NCI-H146 treated with DMSO at 0.1 percent for 48 hours (cell line): ENCODE measurements around the gene IGFBP1.
"Not testable (repeated sequence)": the region's sequence is repeated elsewhere in the genome, so short reads cannot be mapped to it uniquely, and the experiment has no call there.

Experiments used
- DNase-seq: peaks from one replicate; lab custom pipeline; 2025; ENCODE audit not compliant: unreplicated experiment; lab: John Stamatoyannopoulos, UW

Gene IGFBP1

GRCh38 chr7:45888185-45888992 is at the start of gene IGFBP1:
Gene IGFBP1 (plus strand): TSS chr7:45888488. CDS start chr7:45888653, 165 bp downstream.
- peak; percentile 31 for DNase-seq

GRCh38 chr7:45838852-45839251 is 49.4 kb upstream of the IGFBP1 start:
- DNase-seq, result not testable (repeated sequence)

- peak; percentile 33 for DNase-seq
Measured at GRCh38 chr7:45841926-45842717, 46.2 kb upstream of the IGFBP1 start.

DNA sequence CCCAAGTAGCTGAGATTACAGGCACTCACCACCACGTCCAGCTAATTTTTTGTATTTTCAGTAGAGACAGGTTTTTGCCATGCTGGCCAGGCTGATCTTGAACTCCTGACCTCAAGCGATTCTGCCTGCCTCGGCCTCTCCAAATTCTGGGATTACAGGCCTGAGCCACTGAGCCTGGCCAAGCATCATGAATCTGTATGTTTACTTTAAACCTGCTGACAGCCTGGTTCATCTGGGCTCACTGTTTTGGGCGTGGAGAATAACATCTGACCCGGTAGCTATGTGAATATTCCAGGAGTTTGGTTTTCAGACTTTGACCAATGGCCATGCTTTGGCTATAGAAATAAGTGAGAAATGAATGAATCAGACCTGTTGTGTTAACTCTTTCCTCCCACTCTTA is 41.8 kb upstream of the IGFBP1 start:
- DNase-seq, result not testable (repeated sequence)

DNA sequence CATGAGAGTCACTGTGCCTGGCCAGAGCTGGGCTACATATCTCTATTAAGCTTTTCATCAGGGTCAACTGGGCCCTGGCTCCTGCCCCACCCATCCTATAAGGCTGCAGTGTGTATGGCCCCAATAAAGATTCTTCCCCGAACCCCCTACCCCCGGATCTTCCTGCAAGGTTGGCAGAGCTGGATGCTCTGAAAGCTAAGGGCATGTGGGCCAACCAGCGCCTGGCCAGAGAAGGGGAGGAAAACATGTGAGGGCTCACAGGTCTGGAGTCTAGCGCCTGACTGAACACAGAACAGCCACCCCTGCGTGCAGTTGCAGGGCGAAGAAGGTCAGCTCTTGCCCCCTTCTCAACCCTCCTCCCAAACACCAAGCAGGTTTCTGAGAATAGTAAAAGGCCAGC is 39.6 kb upstream of the IGFBP1 start:
- DNase-seq, result not testable (repeated sequence)

GRCh38 chr7:45852984-45853383 is 35.3 kb upstream of the IGFBP1 start:
- DNase-seq, result not testable (repeated sequence)

GRCh38 chr7:45853491-45853890 is 34.8 kb upstream of the IGFBP1 start:
- DNase-seq, result not testable (repeated sequence)

DNA sequence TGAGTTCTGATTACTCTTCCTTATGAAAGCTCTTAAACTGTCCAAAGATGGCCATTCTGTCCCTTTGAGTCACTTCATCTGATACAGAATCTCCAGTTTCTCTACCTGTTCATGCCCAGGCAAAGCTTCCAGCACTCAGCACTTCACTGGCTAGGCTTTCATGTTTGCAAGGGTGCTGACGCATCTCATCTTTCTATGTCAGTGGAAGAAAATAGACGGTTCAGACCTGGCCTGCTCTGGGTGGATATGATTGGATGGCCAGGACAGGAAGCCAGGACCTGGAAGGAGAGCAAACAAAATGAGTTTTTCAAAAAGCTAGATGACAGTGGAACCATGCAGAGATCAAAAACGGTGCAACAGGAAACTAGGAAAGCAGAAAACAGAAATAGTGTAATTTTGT is 32.6 kb upstream of the IGFBP1 start:
- peak; percentile 68 for DNase-seq

- not testable (repeated sequence) for DNase-seq
Measured at GRCh38 chr7:45856888-45857287, 31.4 kb upstream of the IGFBP1 start.

DNA sequence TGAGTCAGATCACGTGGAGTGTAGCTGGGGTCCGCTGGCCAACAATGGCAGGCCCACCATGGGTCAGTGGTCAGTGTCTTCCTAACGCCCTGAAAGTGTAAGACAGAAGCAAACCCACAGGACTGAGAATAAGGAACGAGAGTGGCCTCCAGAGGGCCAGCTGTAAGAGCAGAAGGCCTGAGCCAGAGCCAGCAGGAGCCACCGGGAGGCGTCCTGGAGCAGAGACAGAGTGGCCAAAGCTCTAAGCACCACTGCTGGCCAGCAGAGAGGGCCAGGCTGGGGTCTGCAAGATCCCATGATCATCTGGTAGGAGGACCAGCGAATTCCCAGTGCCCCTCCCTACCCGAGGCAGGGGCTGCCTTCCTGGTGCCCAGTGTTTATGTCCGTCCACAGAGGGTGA is 24.6 kb upstream of the IGFBP1 start:
- DNase-seq, result no peak

- DNase-seq, result no peak
Measured at GRCh38 chr7:45865594-45866410, 22.5 kb upstream of the IGFBP1 start.

- DNase-seq, result no peak
Measured at GRCh38 chr7:45867471-45867870, 20.8 kb upstream of the IGFBP1 start.

DNA sequence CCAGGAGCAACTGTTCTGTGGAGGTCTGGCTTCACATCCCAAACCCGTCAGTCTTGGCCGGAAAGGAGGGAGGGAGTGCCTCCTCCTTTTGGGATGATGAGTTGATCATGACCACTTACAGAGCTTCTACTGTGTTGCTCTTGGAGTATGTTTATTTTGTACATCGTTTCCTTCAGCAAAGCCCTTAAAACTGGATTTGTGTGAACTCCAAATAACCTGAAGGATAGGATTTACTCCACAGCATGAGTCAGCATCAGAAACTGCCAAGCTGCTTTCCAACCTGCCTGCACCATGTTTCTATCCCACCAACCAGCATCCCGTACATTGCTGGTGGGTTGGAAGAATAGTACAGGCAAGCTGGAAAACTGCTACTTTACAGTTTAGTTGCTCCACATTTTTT is 18.9 kb upstream of the IGFBP1 start:
- no peak for DNase-seq

GRCh38 chr7:45872116-45873034 is 15.9 kb upstream of the IGFBP1 start:
- DNase-seq, result no peak

DNA sequence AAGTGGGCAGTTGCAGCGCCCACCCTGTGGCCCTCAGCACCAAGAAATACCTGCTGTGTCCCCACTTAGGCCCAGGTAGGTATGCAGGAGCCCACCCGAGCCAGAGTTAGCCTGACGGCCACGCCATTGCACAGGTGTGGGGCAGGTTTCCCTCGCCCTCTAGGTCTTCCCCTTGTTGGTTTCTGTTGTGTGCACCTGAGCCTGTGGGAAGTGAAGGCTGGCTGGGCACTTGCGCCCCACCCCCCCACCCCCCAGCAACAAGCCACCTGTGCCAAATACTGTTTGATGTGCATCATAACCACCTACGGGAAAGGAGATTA is 15.3 kb upstream of the IGFBP1 start, which contains the start of gene CCDC201:
CCDC201 (minus strand) TSS at position 48 of the 320 bp plus-strand sequence. CDS start 75 bp downstream, outside the sequence.
- no peak for DNase-seq

DNA sequence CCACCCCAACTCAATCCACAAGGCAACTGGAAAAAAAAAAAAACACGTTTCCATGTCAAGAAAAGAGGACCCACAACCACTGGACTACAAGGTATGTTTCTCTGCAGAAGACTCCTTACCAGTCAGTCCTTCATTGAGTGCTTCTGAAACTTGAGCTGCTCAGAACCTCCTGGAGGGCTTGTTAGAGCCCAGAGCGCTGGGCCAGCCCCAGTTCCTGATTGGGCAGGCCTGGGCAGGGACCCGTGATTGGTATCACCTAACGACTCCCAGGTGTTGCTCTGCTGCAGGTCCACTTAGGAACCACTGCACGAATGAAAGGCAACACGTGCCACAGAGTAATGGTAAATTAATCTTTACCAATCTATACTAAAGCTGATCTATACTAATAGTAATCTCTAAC is 14.9 kb upstream of the IGFBP1 start:
- no peak for DNase-seq

- DNase-seq, result no peak
Measured at GRCh38 chr7:45874408-45875131, 13.7 kb upstream of the IGFBP1 start.

GRCh38 chr7:45876519-45876918 is 11.8 kb upstream of the IGFBP1 start:
- no peak for DNase-seq

GRCh38 chr7:45878457-45879144 is 9.7 kb upstream of the IGFBP1 start:
- no peak for DNase-seq
